CD4-positive, alpha-beta T cell treated with Interleukin-21 for 1 hour (primary cell): ENCODE results near the gene HTATSF1.

Experiments
- DNase-seq: peaks from one replicate; pipeline ENCODE4 v3.0.0-alpha.2; 2020

Gene HTATSF1

DNA sequence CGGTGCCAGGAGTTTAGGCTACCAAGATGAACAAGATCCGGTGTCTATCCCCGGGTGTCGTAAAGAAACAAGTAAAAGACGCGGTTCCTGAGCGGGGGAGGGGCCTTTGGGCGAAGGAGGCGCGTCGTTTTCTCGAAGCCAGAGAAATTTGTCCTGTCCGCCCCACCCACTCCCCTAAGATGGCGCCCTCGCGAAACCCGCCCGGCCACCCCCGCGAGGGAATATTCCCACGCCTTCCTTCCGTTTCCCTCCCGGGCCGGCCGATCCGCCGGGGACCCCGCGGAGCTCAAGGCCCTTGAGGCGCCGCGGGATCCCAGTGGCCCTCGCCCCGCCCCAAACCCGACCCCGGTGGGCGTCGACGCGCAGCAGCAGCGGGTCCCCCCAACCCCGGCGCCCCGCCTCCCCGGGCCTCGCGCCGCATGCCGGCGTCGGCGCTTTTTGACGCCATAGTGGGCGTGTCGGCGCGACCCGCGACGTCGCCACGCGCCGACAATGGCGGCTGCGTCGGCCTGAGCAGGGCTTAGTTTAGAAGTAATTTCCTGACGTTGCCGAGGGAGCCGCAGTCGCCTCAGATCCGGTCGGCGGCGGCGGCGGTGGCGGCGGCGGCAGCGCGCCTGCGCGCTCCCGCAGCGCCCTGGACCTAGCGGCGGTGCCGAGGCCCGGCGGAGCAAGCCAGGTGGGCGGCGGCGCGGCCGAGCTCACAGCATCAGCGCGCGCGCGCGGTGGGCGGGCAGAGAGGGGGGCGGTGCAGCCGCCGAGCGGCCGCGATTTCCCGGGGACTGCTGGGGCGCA, 432 bp upstream of the HTATSF1 start:
- peak; percentile 92 for DNase-seq

DNA sequence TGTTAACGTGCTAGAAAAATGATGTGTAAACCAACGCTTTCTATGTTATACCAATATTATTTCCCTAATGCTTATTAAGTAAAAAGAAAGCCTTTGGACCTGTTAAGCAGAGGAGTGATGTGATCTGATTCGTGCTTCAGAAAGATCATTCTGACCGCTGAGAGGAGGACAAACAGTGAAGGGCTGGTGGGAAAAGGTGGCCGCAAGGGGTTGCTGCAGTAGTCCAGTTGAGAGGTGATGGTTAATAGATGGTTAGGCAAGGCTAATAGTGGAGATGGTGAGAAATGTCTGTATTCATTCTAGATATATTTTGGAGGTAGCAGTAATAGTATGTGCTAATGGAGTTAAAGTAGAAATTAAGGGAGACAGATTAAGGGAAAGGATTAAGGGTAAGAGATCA, 21.7 kb downstream of the HTATSF1 start:
- DNase-seq: no peak

DNA sequence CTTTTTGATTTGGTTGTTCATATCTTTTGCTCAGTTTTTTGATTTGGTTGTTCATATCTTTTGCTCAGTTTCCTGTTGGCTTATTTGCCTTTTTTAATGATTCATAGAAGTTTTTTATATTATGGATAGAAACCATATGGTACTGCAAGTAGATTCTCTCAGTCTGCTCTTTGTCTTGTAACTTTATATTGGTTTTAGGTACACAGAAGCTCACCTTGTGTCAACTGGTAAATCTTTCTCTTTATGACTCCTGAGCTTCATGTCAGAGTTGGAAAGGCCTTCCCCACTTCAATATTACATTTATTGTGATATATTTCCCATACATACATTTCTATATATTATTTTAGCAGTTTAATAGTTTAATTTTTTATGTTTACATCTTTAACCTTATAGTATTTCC, 26.4 kb downstream of the HTATSF1 start:
- DNase-seq: no peak

DNA sequence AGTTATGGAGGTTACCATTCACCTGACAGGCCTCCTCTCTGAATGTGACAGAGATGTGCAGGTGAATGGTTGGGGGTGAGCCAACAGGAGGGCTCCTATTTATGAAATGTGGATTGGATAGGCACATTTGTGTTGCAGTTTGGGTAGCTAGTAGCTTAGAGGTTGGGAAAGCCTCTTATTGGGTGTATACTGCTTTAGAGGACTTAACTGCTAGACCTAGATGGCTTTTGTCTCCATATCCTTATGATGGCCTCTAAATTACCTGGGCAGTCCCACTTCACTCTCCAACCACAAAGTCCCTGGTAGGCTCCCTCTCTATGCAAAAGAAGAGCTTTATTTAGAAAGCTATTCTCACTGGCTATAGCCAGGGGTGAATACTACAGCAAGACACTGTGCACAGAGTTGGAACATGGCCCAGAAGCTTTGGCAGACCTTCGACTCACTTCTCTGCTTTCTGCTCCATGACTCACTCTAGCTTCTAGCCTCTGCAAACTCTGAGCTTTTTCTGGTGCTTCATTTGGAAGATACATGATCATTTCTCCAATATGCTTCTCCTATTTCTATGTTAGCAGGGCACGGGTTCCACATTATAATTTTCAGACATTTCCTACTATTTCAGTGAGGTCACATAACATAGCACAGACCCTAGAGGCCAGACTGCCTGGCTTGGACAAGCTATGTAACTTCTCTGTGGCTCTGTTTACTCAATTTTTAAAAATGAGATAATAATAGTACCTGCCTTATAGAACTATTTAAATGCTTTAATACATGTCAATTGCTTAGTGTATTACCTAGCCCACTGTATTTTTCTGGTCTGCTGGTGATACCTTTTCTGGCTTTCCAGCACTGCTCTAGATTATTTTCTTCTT, 28.6 kb downstream of the HTATSF1 start:
- no peak for DNase-seq

DNA sequence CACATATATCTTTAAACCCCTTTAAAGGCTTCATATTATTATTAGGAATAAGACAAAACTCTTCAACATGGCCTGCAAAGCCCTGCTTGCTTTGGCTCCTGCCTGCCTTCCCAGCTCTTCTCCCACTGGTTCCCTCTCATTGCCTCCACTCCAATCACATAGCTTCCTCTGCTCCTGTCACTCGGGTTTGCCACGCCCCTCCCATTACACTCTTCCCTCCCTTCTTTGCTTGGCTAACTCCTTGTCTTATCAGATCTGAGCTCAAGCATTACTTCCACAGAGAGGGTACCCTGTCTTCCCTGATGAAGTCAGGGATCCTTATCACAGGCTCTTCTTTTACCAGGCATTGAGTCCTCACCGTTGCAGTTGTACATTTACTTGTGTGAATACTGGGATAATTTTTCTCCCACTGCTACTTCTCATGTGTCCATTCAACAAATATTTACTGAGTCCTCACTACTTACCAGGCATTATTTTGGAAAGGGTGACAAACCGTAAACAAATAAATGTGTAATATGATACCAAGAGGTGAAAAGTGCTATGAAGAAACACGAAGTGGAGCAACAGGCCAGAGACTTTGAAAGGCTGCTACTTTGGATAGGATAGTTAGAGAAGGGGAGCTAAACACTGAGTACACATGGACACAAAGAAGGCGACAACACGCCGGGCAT, 31.4 kb downstream of the HTATSF1 start:
- DNase-seq: no peak

DNA sequence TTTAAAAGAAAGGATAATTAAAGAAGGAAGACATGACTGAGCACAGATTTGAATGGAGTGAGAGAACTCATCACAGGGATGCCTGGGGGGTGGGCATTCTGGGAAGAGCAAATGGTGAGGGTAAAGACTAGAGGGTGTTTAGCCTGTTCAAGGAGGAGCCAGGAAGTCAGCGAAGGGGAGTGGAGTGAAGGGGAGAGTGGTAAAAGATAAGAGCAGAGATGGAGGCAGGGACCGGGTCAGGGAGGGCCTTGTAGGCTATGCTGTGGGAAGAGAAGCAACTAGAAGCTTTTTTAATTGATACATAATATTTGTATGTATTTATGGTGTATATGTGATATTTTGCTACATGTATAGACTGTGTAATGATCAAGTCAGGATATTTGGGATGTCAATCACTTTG, 32.4 kb downstream of the HTATSF1 start:
- DNase-seq: no peak

DNA sequence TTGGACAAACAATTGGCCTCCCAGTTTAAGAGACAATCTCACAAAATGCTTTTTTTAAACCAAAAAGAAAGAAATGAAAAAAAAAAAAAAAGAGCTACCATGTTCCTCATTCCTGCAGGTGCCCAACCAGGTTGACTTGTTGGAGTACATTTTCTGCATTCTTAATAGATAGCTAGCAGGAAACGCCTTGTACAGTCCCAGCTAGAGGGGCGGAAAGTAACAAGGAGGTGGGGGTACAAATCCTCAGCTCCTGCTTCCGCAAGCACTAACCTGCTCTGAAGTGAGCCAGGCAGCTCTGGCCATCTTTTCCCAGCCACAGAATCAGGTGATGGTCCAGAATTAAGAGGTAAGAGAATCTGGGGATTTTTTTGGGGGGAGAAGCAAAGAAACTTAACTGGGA, 34.6 kb downstream of the HTATSF1 start, which contains the start of gene VGLL1:
VGLL1 (plus strand) TSS at position 265 of the 400 bp plus-strand sequence. CDS start 3,806 bp downstream, outside the sequence.
- no peak for DNase-seq

DNA sequence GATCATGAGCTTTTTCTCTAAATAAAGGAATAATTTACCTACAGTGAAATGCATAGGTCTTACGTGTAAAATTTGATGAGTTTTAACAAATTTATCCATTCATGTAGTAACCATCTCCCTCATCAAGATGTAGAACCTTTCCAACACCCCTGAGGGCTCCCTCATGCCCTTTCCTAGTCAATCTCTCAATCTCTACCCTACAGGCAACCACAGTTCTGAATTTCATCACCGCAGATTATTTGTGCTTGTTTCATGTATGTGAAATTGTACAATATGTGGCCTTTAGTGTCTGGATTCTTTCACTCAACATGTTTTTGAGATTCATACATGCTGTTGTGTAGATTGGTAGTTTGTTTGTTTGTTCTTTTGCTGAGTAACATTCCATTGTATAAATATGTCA, 36.7 kb downstream of the HTATSF1 start:
- no peak for DNase-seq

DNA sequence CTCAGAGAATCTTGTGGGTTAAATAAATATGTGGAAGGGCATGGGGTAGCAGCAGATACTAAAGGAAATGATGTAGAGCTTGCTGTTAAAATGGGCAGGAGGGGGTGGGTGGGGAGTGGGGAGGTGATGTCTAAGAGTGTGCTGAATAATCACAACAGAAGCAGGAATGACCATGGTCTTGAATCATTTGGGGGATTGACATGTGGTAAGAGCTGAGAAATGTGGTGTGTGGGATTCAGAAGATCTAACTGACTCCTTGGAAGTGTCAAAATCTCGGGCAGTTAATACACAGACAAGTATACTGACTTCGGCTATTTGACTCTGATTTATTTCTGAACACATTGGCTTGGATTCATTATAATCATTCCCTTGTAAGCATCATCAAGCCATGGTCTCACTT, 41.4 kb downstream of the HTATSF1 start:
- DNase-seq: no peak

DNA sequence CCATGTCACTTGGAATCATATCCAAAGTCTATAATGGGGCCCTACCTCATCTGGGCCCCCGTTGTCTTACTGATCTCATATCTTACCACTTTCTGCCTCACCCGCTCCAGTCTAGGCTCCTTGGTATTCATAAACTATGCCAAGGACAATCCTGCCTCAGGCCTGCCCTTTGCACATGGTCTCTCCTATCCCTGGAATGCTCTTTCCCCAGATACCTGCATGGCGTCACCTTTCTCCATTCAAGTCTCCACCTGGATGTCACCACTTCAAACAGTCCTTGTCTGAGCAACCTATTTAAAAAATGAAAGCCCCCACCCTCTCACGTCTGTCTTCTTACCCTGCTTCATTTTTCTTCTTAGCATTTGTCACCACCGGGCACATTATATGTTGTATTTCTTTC, 42.8 kb downstream of the HTATSF1 start:
- no peak for DNase-seq

DNA sequence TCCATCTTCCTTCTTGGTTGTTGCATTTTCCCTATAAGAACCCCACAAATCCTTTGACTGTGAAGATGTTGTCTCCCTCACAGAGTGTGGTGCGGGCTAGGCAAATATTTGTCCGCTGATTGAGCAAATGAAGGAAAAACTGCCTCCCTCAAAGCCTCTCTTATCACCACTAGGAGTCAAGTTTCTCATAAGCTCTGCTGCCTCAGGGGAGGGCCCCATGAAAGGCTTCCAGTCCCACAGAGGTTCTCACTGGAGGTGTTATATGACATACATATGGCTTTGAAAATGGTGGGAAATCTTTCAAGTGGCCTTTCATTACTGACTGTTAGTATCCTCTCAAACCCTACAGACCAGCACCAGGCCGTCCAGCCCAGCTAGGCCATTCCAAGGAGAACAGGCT, 43.9 kb downstream of the HTATSF1 start:
- DNase-seq: no peak

DNA sequence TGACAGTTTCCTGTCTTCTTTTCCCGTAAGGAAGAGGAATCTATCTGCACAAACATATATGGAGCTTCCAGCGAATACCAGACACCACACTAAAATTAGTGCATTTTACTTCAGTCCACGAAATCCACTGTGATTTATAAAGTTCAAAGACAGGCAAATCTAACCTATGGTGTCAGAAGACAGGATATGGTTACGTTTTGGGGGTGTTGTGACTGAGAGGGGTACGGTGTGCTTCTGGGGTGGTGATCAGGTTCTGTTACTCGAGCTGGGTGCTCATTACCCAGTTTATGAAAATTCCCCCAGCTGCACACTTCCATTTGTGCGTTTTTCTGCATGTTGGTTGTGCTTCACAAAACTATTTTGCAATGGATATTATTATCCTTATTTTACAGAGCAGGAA, 44.9 kb downstream of the HTATSF1 start:
- DNase-seq: no peak

DNA sequence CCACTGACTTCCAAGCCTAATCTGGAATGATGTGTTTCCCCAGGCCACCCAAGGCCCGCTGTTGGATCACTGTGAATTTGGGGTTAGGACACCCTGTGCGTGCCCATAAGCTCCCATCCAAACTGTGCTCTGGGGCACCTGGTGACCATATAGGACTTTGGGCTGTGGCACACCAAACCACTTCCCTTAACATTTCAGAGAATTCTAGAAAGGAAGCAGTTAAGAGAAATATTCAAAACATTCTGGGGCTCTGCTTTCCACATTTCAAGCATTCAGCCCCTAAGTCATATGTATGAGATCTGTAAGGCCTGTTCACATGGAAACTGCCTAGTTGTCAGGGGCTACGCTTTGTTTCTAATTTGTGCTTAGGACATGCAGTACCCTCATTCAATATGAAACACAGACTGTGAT, 49.0 kb downstream of the HTATSF1 start:
- peak; percentile 22 for DNase-seq

DNA sequence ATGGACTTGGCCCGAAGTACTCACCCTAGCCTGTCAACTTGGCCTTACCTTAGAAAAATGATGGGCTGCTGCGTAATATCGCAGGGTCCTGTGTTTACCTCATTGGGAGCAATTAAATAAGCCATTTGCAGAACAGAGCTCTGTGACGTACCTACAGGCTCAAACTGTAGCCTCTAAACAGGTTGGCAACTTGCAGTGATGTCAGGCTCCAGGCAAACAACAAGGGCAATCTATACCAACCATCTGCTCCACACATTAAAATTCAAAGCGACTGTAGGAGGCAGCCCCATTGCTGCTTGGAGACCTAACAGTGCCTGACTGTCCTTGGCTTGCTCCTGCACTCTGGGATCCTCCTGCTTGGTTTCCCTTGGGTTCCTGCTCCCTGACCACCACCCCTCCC, 51.8 kb downstream of the HTATSF1 start:
- no peak for DNase-seq

DNA sequence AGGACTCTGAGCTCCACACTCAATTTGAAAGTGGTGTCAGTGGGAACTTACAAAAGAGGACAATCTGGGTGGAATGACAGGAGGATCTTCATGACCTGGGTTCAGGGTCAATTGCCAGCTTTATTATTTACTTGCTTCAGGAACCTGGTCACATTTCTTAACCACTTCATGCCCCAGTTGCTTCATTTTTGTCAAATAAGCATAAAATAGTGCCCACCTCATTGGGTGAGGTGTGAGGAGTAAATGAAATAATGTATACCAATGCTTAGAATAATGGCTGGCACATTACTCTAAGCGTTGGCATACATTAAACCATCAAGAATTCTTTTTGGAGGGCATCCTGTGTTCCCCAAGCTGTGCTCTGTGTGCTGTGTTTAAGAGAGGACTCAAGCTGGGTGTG, 54.0 kb downstream of the HTATSF1 start:
- no peak for DNase-seq

DNA sequence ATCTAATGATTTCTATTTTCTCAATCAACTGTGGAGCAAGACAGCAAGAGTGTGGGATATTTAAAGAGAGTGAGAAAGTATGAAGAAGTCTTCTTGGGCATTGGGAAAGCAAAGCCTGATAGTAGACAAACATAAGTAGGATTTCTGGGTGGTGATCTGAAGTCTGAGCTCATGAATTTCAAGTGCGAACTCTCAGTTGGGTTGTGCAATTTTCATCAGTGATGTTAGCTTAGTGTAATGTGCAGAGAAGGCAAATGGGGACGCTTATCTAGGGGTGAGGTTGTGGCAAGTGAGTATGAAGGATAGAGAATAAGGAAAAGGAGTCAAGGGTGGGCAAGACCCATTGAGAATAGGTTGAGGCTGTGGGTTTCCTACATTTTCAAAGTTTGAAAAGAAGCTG, 58.3 kb downstream of the HTATSF1 start:
- no peak for DNase-seq
